Measurements from ENCODE around the gene SEPTIN1.

SEPTIN1 gene

GRCh38 chr16:30357715-30358576 lies 24.4 kb downstream of the SEPTIN1 start:
- Histone ChIP-seq H3K36me3 (ENCODE audit: control insufficient read depth in 2 of 2, insufficient read depth in 1 of 2, low read length in 2 of 2) (peaks cover 13 to 72% of the 10 kb centered on the region in 2 experiments; a peak in 2 of 3 replicates), H3K27ac (ENCODE audit: extremely low read depth, low read depth, low read length) (no peak overlapping the region), H3K4me1 (ENCODE audit: control insufficient read depth, insufficient read depth, low read length) (no peaks in the 10 kb centered on the region), H3K9me3 (ENCODE audit: control insufficient read depth, insufficient read depth, low read depth, low read length) (no peaks in the 10 kb centered on the region), H3K4me3 (ENCODE audit: low read depth, low read length) (no peak overlapping the region)
- CTCF ChIA-PET = interaction anchor here (0.6 to 1.5 kb wide), 4 partner anchors 10 to 72 kb away, joined by 3 to 6 read pairs (median 4); partner anchors contain the start of gene DCTPP1
- no peak for TF ChIP-seq PBX3 (CRISPR knock-in tag; IDR thresholded peaks at IDR 0.05)
- 0 out of 2 replicates have a peak, but pooled peaks have one; percentile 16 for TF ChIP-seq ZNF623 (tag by site-specific recombination; IDR thresholded peaks at IDR 0.05)
- peak; percentile 24; the same call in 1 of the 2 replicates for TF ChIP-seq PATZ1 (tag by site-specific recombination; IDR thresholded peaks at IDR 0.05)
- peak; percentile 88 for TF ChIP-seq PRDM1 (tag by site-specific recombination; IDR thresholded peaks at IDR 0.05)
- peak; percentile 39; the same call in 1 of the 2 replicates for TF ChIP-seq ZNF10 (tag by site-specific recombination; IDR thresholded peaks at IDR 0.05)
- 0 out of 2 replicates have a peak, but pooled peaks have one; percentile 41 for TF ChIP-seq BCL11B (tag by site-specific recombination; IDR thresholded peaks at IDR 0.05; ENCODE audit: low read depth)
- TF ChIP-seq SP3 (tag by site-specific recombination; IDR thresholded peaks at IDR 0.05) = no peak
- no peak for TF ChIP-seq ZNF202 (tag by site-specific recombination; IDR thresholded peaks at IDR 0.05; ENCODE audit: borderline replicate concordance)
- TF ChIP-seq ZNF610 (tag by site-specific recombination; IDR thresholded peaks at IDR 0.05; ENCODE audit: borderline replicate concordance) = peak; percentile 99
- TF ChIP-seq ZNF600 (tag by site-specific recombination; IDR thresholded peaks at IDR 0.05) = peak; percentile 30; the same call in 1 of the 2 replicates
- TF ChIP-seq OVOL3 (tag by site-specific recombination; IDR thresholded peaks at IDR 0.05) = no peak
- POLR2A ChIA-PET = interaction anchor here (0.8 to 4.5 kb wide), 4 partner anchors 12 to 50 kb away, joined by 3 to 60 read pairs (median 10); partner anchors contain the start of genes TBC1D10B and ZNF771

GRCh38 chr16:30357085-30357714 lies 25.2 kb downstream of the SEPTIN1 start:
- H3K9me3 ChIP-seq (ENCODE audit: control insufficient read depth, insufficient read depth, low read depth, low read length) = no peaks in the 10 kb centered on the region
- H3K4me3 ChIP-seq (ENCODE audit: low read depth, low read length) = no peak overlapping the region
- H3K36me3 ChIP-seq (ENCODE audit: control insufficient read depth in 2 of 2, insufficient read depth in 1 of 2, low read length in 2 of 2) = peaks cover 6 to 72% of the 10 kb centered on the region in 2 experiments; a peak in 2 of 3 replicates
- POLR2A ChIA-PET = interaction anchor here (0.7 to 4.5 kb wide), 6 partner anchors 10 to 292 kb away, joined by 3 to 60 read pairs (median 3); partner anchors contain the start of genes ALDOA, TBC1D10B, ZNF48 and ZNF771
- CTCF ChIA-PET = interaction anchor here (0.5 to 1.3 kb wide), 5 partner anchors 52 to 305 kb away, joined by 3 to 6 read pairs (median 3); no protein-coding TSS in a partner anchor
- H3K4me1 ChIP-seq (ENCODE audit: control insufficient read depth, insufficient read depth, low read length) = no peaks in the 10 kb centered on the region
- no peak overlapping the region for H3K27ac ChIP-seq (ENCODE audit: extremely low read depth, low read depth, low read length)
- TF ChIP-seq PRDM10 (tag by site-specific recombination; IDR thresholded peaks at IDR 0.05) = peak; percentile 27; the same call in 1 of the 2 replicates
- peak; percentile 10; the same call in 1 of the 2 replicates for TF ChIP-seq GLIS1 (tag by site-specific recombination; IDR thresholded peaks at IDR 0.05)
- no peak for TF ChIP-seq ZNF416 (tag by site-specific recombination; IDR thresholded peaks at IDR 0.05)
- no peak for TF ChIP-seq YY1 (tag by site-specific recombination; IDR thresholded peaks at IDR 0.05)
- TF ChIP-seq PRDM1 (tag by site-specific recombination; IDR thresholded peaks at IDR 0.05) = no peak
- no peak for TF ChIP-seq PRDM2 (tag by site-specific recombination; IDR thresholded peaks at IDR 0.05; ENCODE audit: borderline replicate concordance)
- TF ChIP-seq ZNF140 (tag by site-specific recombination; IDR thresholded peaks at IDR 0.05) = no peak
- TF ChIP-seq ZNF274 (IDR thresholded peaks at IDR 0.05; ENCODE audit: low read length) = no peak
- no peak for TF ChIP-seq ZNF274 (tag by site-specific recombination; IDR thresholded peaks at IDR 0.05; ENCODE audit: borderline replicate concordance)

Measured in HEK293 (cell line).